Heart right ventricle (tissue), 16 donors: ENCODE data around the gene PBRM1. TPM values are rescaled to one million over a fixed set of nuclear protein-coding genes. Genes with fewer than 3 reads are reported as not detected.

ENCODE experiments used
- ATAC-seq, 8 donors: fragments of 200-7000 bp; cut with Tn5 transposase; one replicate each; pipeline ENCODE4 v1.9.1; 2020; ENCODE audit warnings: mild to moderate bottlenecking in 8 of 8, moderate library complexity in 8 of 8, moderate number of reproducible peaks in 1 of 8
- DNase-seq, 2 donors: peaks; one replicate each; pipeline ENCODE4 v3.0.0-alpha.2; 2020
- H3K27ac ChIP-seq, 10 donors: fragments of 200-600 bp; sonication (generic) in 2 of 10; one replicate each; pipeline versions ENCODE4 v1.5.0 to v1.8.0; 2020 to 2022; ENCODE audit warnings: mild to moderate bottlenecking in 3 of 10
- H3K27me3 ChIP-seq, 7 donors: fragments of 200-600 bp; one replicate each; pipeline ENCODE4 v1.8.0; 2021 to 2022; ENCODE audit warnings: mild to moderate bottlenecking in 2 of 7
- H3K36me3 ChIP-seq, 9 donors: fragments of 200-600 bp; sonication (generic) in 1 of 9; one replicate each; pipeline versions ENCODE4 v1.5.0 to v1.8.0; 2020 to 2022; ENCODE audit warnings: mild to moderate bottlenecking in 2 of 9
- H3K4me1 ChIP-seq, 9 donors: fragments of 200-600 bp; sonication (generic) in 1 of 9; one replicate each; pipeline versions ENCODE4 v1.5.0 to v1.8.0; 2020 to 2022; ENCODE audit warnings: mild to moderate bottlenecking in 4 of 9
- H3K4me3 ChIP-seq, 10 donors: fragments of 200-600 bp; sonication (generic) in 2 of 10; one replicate each; pipeline versions ENCODE4 v1.5.0 to v1.8.0; 2020 to 2022; ENCODE audit warnings: mild to moderate bottlenecking in 7 of 10, moderate library complexity in 2 of 10
- H3K9me3 ChIP-seq, 11 donors: fragments of 200-600 bp in 10 of 11; sonication (generic) in 2 of 11; one replicate each; pipeline versions ENCODE4 v1.5.0 to v1.8.0; 2013 to 2022; ENCODE audit warnings: mild to moderate bottlenecking in 2 of 11, control low read depth in 1 of 11, moderate library complexity in 1 of 11
- WGBS, 2 donors: extraction: QIAGEN DNeasy Blood & Tissue Kit; methylation state at CpG; one replicate each; pipeline ENCODE4 v1.1.7; 2013; ENCODE audit warnings: inconsistent platforms in 1 of 2; 5-methylcytosine and 5-hydroxymethylcytosine counted together
- intact Hi-C, 10 donors: fragments of 100-400 bp; cut with DNase I; formaldehyde crosslinking; loops; one replicate each; pipeline versions ENCODE4 v1.11.1 to v1.14.2; 2022
- polyA plus RNA-seq, 2 donors: library from polyadenylated mRNA; stranded (reverse); fragments of 200-250 nt; gene quantifications; one replicate each; pipeline ENCODE4 v1.2.3, GENCODE V29; 2013
- total RNA-seq, 10 donors: library from RNA; stranded (reverse); fragmentation: NEBNext Ultra II Directional in 3 of 10; extraction: Animal tissue kit (Norgen Biotek cat#: 25700) in 3 of 10; gene quantifications; one replicate each; pipeline versions ENCODE4 v1.2.1 to v1.2.4, GENCODE V29; 2021 to 2023
- TF ChIP-seq, protein P1 (sequence below), 9 donors: fragments of 200-600 bp; sonication (generic) in 2 of 9; IDR thresholded peaks; one replicate each; pipeline versions ENCODE4 v1.5.0 to v1.8.0; 2021 to 2022; ENCODE audit warnings: antibody characterized with exemption in 9 of 9, mild to moderate bottlenecking in 5 of 9, moderate library complexity in 1 of 9
- donor health status: Arrhythmogenic right ventricular cardiomyopathy.
- donor health status: ischemic (EF 13 %, LVEDD 7.1; RV severe dilation, severe dysfunction).
- donor health status: healthy with polysubstance abuse.
- donor health status: DM: no; HTN: yes; CAD: no.
- donor health status: DM: no; HTN: no; CAD: no.
- donor health status: ischemic (EF 25% LVEDD 6.9; RV normal size, moderate dysfunction).
- donor health status: ischemic (EF 25% LVEDD 5.7; RV mildly dilated, moderate dysfunction).
- donor health status: healthy.
- donor health status: DM: yes; HTN: yes; CAD: no.
- donor health status: Ischemic cardiomyopathy.
- donor health status: ischemic (EF 35%, LVEDD 5.7; RV mildly dilated, moderate dysfunction).
- donor health status: nonischemic (EF 11% LVEDD 7.7; RV severe dilation, severe dysfunction).
- donor health status: DM: yes; HTN: yes; CAD: no.
- donor health status: PGD.
- donor health status: ischemic (EF 29% LVEDD 5.4; RV normal size, mild dysfunction).
- donor health status: nonischemic (EF 23%, LVEDD 6.1; RV moderate dilation, normal function).

Gene PBRM1
- total and polyA plus RNA-seq, 12 donors = 6.0 to 63.9 (median 50.8) TPM

DNA sequence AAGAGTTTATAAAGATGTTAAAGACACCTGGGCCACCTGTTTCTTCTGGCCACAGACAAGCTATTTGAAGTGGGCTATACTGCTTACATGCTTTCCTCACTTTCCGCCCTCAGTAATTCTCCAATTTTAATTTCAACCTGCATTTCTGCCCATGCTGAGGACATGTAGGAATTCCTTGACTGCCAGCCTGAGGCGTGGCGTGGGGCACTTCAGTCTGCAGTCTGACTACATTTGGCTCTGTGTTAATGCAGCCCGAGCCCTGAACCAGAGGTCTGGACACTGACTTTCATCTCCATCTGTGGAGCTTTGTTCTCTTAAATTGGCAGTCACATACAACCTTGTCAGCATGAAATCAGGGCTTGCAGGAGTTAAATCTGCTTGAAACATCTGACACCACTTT is 140.8 kb downstream of the PBRM1 start:
- no peak overlapping the region for H3K4me3 ChIP-seq
- H3K36me3 ChIP-seq = peaks cover 0 to 96% (median 19%) of the 10 kb centered on the region in 9 donors
- no peaks in the 10 kb centered on the region for H3K9me3 ChIP-seq
- peak in 4 of 8 donors; percentile 29 to 59 (median 49) for ATAC-seq
- DNase-seq = no peak
- TF ChIP-seq, protein P1, sequence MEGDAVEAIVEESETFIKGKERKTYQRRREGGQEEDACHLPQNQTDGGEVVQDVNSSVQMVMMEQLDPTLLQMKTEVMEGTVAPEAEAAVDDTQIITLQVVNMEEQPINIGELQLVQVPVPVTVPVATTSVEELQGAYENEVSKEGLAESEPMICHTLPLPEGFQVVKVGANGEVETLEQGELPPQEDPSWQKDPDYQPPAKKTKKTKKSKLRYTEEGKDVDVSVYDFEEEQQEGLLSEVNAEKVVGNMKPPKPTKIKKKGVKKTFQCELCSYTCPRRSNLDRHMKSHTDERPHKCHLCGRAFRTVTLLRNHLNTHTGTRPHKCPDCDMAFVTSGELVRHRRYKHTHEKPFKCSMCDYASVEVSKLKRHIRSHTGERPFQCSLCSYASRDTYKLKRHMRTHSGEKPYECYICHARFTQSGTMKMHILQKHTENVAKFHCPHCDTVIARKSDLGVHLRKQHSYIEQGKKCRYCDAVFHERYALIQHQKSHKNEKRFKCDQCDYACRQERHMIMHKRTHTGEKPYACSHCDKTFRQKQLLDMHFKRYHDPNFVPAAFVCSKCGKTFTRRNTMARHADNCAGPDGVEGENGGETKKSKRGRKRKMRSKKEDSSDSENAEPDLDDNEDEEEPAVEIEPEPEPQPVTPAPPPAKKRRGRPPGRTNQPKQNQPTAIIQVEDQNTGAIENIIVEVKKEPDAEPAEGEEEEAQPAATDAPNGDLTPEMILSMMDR (IDR thresholded peaks at IDR 0.05) = no peak
- peaks cover 0 to 33% (median 12%) of the 10 kb centered on the region in 9 donors for H3K4me1 ChIP-seq
- 54 to 67% methylated on average over 4 of the region's 4 CpGs for WGBS, 2 donors
- no peaks in the 10 kb centered on the region for H3K27me3 ChIP-seq
- peak overlapping the region in 2 of 10 donors; percentile 1 to 18 for H3K27ac ChIP-seq
- intact Hi-C loops = loop anchor here in 1 of 10 donors (5.0 kb wide), 1 partner anchor 533 kb away; no protein-coding TSS in a partner anchor

DNA sequence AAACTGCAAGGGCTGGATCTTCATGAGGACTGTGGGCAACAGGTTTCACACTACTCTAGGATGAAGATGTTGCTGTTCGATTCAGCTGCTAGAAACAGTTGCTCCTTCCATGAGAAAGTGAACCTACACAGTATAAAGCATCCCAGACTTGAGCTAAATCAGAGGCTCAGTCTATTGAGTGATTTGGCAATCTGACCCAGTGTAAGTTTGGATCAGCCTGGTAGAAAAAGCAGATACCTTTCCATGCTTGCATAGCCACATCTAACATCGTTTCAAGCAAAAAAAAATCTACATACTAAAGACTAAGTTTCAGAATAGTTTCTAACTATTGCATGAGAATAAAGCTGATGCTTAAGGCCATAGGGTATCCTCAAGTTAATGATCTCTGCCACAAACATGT is 144.7 kb downstream of the PBRM1 start:
- no peak for DNase-seq
- Histone ChIP-seq H3K36me3 (peaks cover 0 to 61% (median 0%) of the 10 kb centered on the region in 9 donors), H3K27me3 (no peaks in the 10 kb centered on the region), H3K9me3 (no peaks in the 10 kb centered on the region), H3K4me1 (peaks cover 10 to 64% (median 36%) of the 10 kb centered on the region in 9 donors), H3K27ac (no peak overlapping the region), H3K4me3 (no peak overlapping the region)
- TF ChIP-seq, protein P1 (IDR thresholded peaks at IDR 0.05) = no peak
- ATAC-seq = no peak
- 70 to 77% methylated on average over 2 of the region's 2 CpGs for WGBS, 2 donors
- intact Hi-C loops = no loop called here

DNA sequence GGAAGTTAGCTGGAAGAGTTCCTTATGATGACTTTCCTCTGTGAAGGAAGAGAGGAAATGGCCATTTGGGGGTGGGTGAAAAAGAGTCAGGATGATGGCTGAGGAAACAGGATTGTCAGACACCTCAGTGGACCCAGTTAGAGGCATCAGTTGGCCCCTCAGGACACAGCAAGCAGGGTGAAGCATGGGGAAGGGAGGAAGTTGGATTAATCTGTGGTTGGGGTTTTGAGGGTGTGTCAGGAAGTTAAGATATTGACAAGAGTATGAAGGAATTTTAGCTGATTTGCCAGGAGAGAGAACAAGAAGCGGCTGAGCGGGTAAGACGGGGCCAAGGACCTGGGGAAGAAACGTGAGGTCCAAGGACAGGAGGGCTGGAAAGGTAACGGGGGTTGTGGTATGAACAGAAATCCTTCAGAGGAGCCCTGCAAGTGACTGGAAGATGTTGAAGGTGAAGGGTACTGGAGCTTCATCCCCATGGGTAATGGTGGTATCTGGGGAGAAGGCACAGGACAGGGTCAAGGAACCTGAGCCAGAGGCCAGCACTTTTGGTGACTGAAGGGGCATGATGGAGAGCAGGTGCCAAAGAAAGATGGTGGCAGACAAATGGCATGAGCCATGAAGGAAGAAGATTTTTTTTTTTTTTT is 146.6 kb downstream of the PBRM1 start:
- no peaks in the 10 kb centered on the region for H3K9me3 ChIP-seq
- peak overlapping the region in 3 of 10 donors; percentile 24 to 96 (median 34) for H3K27ac ChIP-seq
- DNase-seq (no peak), ATAC-seq (no peak)
- WGBS, 2 donors = 80 to 83% methylated on average over 5 of the region's 5 CpGs
- H3K27me3 ChIP-seq = no peaks in the 10 kb centered on the region
- TF ChIP-seq, protein P1 (IDR thresholded peaks at IDR 0.05) = no peak
- H3K4me1 ChIP-seq = peaks cover 10 to 70% (median 46%) of the 10 kb centered on the region in 9 donors
- peaks cover 0 to 43% (median 0%) of the 10 kb centered on the region in 9 donors for H3K36me3 ChIP-seq
- H3K4me3 ChIP-seq = peak overlapping the region in 5 of 10 donors; percentile 63 to 93 (median 79)
- intact Hi-C loops = loop anchor here in 5 of 10 donors (5.0 kb wide), 2 partner anchors 47 to 67 kb away; no protein-coding TSS in a partner anchor

DNA sequence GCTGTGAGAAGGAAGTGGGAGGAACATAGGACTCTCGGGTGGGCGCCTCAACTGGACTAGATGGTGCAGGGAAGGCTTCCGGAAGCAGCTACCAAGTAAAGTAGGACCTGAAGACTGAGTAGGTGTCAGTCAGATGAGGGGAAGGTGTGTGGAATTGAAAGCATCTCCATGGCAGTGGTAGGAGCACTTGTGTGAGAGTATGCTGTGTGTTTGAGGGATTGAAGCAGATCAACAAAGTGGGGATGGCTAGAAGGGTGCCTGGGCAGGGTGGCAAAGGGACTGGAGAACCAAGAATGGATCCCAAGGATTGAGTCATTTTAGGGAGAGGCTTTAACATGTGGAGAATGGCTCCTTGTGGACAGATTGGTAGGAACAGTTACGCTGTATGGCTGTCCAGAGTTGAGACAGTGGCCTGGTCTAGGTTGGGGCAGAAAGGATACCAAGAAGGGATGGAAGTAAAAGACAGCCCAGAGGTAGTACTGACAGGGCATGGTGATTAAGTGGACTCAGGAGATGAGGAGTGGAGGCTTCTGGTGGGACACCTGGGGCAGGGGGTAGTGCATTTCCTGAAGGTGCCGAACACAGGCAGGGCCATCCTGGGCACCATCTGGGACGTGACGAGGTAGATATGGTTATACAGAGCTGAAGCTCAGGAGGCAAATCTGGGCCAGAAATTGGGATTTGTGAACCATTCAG is 147.8 kb downstream of the PBRM1 start:
- Histone ChIP-seq H3K36me3 (peaks cover 0 to 30% (median 0%) of the 10 kb centered on the region in 9 donors), H3K9me3 (no peaks in the 10 kb centered on the region), H3K4me3 (peak overlapping the region; percentile 46 to 93 (median 71)), H3K4me1 (peaks cover 13 to 77% (median 49%) of the 10 kb centered on the region in 9 donors), H3K27me3 (no peaks in the 10 kb centered on the region), H3K27ac (peak overlapping the region; percentile 5 to 96 (median 92))
- TF ChIP-seq, protein P1 (IDR thresholded peaks at IDR 0.05) = no peak
- no peak for DNase-seq
- intact Hi-C loops = loop anchor here in 7 of 10 donors (2.0 to 5.0 kb wide), 4 partner anchors 46 to 67 kb away; no protein-coding TSS in a partner anchor
- 47 to 55% methylated on average over 7 of the region's 7 CpGs for WGBS, 2 donors
- no peak for ATAC-seq
